IPS DF 4.7 (cell line): Measurements from ENCODE around the gene HIPK2.

ENCODE experiments used
- DNase-seq: peaks from one replicate; pipeline ENCODE4 v3.0.0-alpha.2; 2013; ENCODE audit warnings: low spot score; ENCODE audit errors: extremely low read depth

Gene HIPK2

GRCh38 chr7:139735912-139736595, 41.7 kb downstream of the HIPK2 start:
- no peak for DNase-seq

- DNase-seq, result no peak
These were observed 42.3 kb downstream of the HIPK2 start for GRCh38 chr7:139735466-139735865.

DNA sequence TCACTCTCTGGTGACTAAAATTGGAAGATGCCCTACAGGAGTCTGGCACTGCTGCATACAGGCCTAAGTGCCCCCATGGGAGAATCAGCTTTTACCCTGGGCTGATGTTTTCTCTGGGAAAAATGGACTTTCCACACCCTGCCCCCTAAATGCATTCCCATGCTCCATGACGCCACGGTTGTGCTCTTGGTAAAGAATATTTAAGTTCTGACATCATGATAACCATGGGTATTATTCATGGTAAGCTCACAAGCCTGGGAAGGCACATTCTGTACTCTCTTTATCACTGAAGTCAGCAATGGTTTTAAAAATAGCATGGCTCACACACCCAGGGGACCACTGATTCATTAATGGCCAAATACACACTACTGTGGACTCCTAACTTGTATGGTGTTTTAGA, 43.4 kb downstream of the HIPK2 start:
- DNase-seq, result no peak

DNA sequence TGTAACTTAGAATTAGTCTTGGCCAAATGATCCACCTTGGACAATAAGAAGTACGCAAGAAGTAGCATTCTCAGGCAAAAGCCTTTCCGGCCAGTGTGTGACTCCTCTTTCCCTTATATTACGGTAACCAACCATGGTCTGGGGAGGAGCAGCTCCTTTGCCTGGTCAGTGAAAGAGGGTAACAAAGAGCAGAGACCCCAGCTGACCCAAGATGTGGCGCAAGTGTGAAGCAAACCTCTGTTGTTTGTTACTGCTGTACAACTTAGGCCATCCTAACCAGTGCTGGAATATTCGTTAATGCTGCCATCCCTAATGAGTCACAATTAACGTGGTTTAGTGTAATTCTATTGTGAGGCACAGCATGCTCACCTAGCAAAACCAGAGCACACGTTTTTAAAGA, 44.0 kb downstream of the HIPK2 start:
- DNase-seq, result no peak

GRCh38 chr7:139732471-139733167, 45.2 kb downstream of the HIPK2 start:
- no peak for DNase-seq

- DNase-seq, result no peak
These were observed 45.9 kb downstream of the HIPK2 start for GRCh38 chr7:139731802-139732470.

DNA sequence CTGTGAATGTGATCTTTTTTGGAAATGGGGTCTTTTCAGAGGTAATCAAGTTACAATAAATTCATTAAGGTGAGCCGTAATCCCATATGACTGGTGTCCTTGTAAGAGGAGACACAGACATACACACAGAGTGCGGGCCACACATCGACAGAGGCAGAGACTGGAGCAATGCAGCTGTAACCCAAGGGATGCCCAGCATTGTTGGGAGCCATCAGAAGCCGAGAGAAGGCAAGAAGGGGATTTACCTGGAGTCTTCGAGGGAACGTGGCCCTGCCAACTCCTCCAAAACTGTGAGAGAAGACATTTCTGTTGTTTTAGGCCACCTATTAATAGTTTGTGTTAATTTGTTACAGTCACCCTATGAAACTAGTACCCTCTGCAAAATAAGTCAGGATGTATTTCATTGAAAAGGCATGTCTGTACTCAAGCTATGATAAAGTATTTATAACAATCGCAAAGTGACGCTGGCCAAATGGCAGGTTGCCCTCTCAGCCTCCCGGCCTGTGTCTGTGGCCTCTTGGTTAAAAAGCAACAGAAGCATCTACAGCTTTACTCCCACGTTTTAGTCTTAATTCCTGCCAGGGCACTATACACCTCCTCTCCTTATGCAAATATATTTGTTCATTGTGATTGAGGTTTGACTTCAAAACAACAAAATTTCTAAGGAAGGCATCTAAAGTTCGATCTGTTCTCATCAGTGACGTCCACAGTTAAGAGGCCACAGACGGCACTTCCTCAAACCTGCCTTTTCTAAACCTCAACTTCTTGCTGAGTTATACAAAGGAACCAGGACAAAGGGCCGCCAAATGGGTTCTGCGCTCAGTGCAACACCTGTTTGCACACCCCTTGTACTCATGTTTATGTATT, 46.8 kb downstream of the HIPK2 start:
- no peak for DNase-seq

GRCh38 chr7:139728203-139728602, 49.6 kb downstream of the HIPK2 start:
- DNase-seq, result no peak

DNA sequence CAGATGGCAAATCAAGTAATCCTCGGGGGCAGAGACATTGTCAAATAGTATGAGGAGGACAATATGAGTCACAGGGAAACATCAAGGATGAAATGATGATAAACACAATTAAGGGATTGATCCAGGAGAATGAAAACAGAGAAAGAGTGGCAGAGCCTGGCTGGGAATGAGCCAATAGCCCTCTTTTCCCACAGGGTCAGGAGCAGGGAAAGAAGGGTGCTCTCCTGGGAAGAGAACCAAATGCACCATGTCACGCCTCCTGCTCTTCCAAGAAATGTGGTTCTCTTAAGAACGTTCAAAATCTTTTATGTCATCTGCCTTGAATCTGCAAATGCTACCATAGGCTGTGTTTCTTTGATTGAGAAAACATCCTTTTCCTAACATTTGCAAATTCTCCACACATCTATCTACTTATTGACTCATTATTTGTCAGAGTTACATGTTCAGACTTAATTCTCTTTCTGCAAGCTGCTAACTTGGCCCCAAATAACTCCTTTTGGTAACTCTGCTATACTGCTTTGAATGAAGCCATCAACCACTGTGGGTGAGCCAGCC, 50.6 kb downstream of the HIPK2 start:
- no peak for DNase-seq

GRCh38 chr7:139726485-139726869, 51.3 kb downstream of the HIPK2 start:
- DNase-seq, result no peak

DNA sequence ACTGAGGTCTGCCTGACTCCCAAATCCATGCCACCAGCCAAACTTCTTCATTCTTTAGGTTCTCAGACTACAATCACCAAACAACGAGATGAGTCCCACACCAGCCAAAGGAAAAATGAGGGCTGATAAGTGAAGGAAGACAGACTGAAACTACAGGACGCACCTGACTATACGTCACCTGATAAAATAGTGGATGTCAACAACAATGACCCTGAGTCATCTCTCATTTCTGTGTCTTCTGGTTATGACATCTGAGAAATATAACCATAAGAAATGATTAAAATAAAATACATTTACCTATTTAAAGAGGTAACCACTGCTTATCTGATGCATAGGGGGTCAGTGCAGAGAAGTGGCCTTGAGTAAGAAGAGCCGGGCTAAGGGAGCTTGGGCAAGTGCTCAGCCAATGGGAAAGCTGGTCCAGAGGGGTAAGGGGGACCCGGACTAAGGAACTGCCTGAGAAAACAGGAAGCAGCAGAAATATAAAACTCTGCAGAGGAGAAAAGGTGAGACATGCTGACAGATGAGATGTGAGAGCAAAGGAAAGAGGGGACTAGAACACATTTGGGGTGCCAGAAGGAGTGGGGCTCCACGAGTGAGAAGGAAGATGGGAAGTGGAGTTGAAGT, 51.8 kb downstream of the HIPK2 start:
- no peak for DNase-seq

DNA sequence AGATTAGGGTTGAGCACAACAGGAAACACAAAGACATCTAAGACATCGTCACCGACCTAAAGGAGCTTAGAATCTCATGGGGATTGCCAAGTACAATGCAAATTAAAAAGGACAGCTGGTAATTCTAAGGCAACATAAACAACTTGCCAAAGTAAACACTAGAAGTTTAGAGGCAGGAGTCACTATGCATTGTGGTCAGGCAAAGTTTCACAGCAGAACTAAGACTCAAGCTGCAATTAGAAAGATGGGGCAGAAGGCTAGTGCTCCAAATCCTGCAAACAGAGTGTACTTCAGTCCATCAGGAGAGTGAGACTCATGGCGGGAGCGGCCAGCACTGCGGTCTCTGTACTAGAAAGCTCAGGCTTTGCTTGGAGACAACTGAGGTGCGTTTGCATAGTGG, 52.7 kb downstream of the HIPK2 start:
- DNase-seq, result no peak

- no peak for DNase-seq
These were observed 55.2 kb downstream of the HIPK2 start for GRCh38 chr7:139722604-139723003.

- DNase-seq, result no peak
These were observed 56.0 kb downstream of the HIPK2 start for GRCh38 chr7:139721821-139722220.

DNA sequence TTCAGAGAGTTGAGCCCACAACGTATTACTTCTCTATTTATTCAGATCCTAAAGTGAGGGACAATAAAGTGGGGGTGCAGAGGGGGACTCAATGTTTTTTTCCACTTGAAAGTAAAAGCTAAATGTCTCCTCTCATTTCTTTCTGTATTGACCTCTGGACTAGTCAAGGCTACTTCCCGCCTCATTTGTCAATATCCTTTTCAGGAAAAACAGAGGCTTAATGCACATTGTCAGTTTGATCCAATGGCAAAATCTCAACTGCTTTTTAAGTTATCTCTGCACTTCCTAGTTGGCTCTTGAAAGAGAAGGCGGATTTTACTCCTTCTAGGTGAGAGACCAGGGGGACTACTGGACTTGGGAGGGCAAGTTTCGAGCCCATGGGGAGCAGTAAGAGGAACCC, 56.4 kb downstream of the HIPK2 start:
- DNase-seq, result no peak

DNA sequence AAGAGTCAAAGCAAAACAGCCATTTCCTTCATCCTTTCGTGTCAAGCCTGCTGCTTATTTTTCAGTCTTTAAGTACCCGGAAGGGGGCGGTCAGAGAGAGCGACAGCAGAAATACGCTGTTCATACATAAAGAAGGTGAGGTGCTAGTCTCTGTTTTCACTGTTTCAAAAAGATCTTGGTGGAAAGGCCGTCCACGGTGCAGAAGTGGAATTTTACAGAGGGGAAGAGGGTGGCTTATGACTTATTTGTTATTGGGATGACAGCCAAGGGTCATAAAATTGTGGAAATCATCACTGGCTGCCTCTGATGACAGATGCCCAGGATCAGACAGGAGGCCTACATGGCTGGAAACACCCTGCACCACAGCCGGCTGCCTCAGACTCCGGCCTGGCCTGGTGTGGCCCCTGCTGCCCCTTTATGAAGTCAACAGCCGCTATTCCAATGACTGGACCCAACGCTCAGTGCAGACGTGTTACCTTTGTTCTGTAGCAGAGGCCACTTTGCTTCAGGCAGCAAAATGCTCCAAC, 57.0 kb downstream of the HIPK2 start:
- DNase-seq, result no peak

GRCh38 chr7:139720186-139720585, 57.6 kb downstream of the HIPK2 start:
- no peak for DNase-seq

- DNase-seq, result no peak
These were observed 58.9 kb downstream of the HIPK2 start for GRCh38 chr7:139718859-139719258.

DNA sequence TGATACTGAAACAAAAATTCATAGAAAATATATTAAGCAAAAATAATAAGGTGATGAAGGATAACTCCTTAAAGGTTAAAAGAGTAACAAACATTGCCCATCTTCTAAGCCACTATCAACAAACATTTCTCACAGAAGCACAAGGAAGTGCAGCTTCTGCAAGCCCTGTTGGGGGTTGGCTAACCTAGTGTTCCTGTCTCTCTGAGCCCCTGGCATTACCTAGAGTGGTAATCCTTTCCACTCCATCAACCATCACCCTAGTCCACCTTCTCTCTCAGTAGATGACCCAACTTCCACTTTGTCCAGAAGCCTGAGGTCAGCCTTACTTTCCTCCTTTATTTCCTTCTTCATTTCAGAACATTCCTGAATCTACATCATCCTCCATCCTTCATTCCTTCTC, 59.7 kb downstream of the HIPK2 start:
- no peak for DNase-seq

GRCh38 chr7:139716156-139716942, 61.4 kb downstream of the HIPK2 start:
- no peak for DNase-seq
